ENCODE results near the gene YOD1. TPM values are rescaled to one million over a fixed set of nuclear protein-coding genes. Genes with fewer than 3 reads are reported as not detected.

YOD1 gene
- total RNA-seq, 4 donors from 2014 or later = 11.6 to 17.7 (median 13.5) TPM

DNA sequence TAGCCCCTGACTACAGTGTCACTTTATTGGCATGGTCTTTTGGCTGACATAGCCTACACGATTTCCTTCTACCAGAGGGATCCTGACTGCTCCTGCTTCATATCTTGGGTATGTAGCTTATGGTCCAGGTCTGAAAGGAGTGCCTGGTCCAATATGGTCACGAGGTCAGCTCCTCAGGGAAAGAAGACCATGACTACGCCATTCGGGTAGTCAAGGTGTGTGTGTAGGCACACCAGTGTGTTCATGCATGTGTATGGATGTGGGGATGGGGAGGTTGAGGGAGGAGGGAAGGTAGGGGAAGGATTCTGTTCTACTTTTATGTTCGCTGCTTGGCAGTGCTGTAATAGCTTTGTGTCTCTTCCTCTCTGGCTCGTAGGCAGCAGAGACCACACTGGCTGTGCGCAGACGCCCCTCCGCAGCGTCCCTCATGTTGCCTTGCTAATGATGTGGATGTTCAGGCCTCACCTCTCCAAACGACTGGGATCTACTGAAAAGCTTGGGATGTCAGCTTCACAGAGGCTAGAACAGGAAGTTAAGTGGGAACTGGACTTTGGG is 27.6 kb upstream of the YOD1 start:
- DNase-seq = no peak
- no peak overlapping the region for H3K27ac ChIP-seq
- H3K36me3 ChIP-seq = peaks cover 0 to 15% of the 10 kb centered on the region in 2 donors
- peaks cover 7 to 11% of the 10 kb centered on the region in 2 donors for H3K4me1 ChIP-seq
- no peak overlapping the region for H3K4me3 ChIP-seq (replicated peaks in 1 of 3)
- H3K9me3 ChIP-seq = no peaks in the 10 kb centered on the region
- TF ChIP-seq, protein P1, sequence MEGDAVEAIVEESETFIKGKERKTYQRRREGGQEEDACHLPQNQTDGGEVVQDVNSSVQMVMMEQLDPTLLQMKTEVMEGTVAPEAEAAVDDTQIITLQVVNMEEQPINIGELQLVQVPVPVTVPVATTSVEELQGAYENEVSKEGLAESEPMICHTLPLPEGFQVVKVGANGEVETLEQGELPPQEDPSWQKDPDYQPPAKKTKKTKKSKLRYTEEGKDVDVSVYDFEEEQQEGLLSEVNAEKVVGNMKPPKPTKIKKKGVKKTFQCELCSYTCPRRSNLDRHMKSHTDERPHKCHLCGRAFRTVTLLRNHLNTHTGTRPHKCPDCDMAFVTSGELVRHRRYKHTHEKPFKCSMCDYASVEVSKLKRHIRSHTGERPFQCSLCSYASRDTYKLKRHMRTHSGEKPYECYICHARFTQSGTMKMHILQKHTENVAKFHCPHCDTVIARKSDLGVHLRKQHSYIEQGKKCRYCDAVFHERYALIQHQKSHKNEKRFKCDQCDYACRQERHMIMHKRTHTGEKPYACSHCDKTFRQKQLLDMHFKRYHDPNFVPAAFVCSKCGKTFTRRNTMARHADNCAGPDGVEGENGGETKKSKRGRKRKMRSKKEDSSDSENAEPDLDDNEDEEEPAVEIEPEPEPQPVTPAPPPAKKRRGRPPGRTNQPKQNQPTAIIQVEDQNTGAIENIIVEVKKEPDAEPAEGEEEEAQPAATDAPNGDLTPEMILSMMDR (IDR thresholded peaks at IDR 0.05) = no peak
- no peak for TF ChIP-seq POLR2A (IDR thresholded peaks at IDR 0.05)
- no peaks in the 10 kb centered on the region for H3K27me3 ChIP-seq
- intact Hi-C loops (cut with DNase I) = loop anchor here (10.0 kb wide), 1 partner anchor 74 kb away; no protein-coding TSS in a partner anchor
- 86 to 89% methylated on average over 9 to 11 of the region's 11 CpGs for WGBS, 2 donors

DNA sequence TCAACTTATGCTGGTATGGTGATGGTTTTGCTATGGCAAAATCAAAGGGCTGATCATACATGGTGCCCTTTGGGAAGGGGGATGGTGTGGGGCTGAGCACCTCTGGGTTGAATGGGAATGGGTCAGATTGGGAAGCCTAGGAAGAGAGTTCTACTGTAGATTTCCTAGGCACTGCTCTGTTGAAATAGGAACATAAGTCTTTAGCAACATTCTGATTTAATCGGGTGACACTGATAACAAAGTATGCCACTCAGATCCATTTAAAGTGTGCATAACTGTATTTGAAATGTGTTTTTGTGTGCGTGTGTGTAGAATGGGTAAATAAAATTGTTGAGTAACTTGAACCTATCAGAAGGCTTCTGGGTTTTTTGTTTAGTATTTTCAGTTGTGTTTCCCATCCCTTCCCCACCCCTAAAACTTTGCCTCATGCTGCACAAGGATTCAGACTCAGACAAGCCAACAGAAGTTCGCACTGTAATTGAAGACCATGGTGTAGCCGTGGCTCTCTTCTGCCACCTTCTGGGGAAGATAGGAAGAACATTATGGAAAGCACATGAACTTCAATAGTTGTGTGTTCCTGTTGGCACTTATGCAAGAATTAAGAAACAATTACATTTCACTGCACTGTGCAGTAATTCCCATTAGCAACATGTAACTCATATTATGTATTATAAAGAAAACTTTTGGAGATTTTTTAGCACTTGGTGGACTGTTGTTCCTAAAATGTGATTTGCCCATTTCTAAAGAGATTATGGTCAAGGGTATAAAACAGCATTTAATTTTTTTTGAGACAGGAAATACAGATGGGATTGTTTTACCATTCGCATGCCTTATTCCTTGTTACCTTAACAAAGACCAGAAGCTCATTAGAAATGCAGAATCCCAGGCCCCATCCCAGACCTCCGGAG is 26.7 kb upstream of the YOD1 start:
- 45 to 47% methylated on average over 6 of the region's 6 CpGs for WGBS, 2 donors
- Histone ChIP-seq H3K4me1 (peaks cover 7 to 11% of the 10 kb centered on the region in 2 donors), H3K4me3 (replicated peaks in 1 of 3) (no peak overlapping the region), H3K36me3 (peaks cover 0 to 16% of the 10 kb centered on the region in 2 donors), H3K9me3 (no peaks in the 10 kb centered on the region), H3K27ac (peak overlapping the region in 2 of 3 donors; percentile 18 to 26), H3K27me3 (no peaks in the 10 kb centered on the region)
- peak; percentile 62 to 67 for DNase-seq
- intact Hi-C loops (cut with DNase I) = loop anchor here (10.0 kb wide), 1 partner anchor 73 kb away; no protein-coding TSS in a partner anchor
- TF ChIP-seq, protein P1 (IDR thresholded peaks at IDR 0.05) = peak; percentile 57 to 95 (median 90)
- TF ChIP-seq POLR2A (IDR thresholded peaks at IDR 0.05) = no peak

DNA sequence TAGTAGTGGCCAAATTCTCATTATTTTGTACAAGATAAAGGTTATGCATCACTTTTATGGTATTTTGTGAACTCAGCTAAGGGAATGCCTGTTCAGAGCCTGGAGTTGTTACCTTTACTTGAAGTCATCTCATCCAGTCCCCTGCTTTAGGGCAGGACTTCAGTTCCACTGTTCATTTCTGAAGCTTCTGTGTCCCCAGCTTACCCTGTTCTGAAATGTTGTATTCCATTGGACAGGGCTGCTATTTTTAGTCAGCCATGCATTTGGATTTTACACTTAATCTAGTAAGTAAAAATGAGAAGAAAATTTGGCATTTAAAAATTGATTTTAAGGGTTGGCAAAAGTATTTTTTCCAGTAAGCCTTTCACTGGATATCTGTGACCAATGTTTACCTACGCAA is 26.0 kb upstream of the YOD1 start:
- Histone ChIP-seq H3K27me3 (no peaks in the 10 kb centered on the region), H3K36me3 (peaks cover 7 to 23% of the 10 kb centered on the region in 2 donors), H3K4me1 (peaks cover 7 to 11% of the 10 kb centered on the region in 2 donors), H3K9me3 (no peaks in the 10 kb centered on the region), H3K27ac (peak overlapping the region in 2 of 3 donors; percentile 18 to 26), H3K4me3 (replicated peaks in 1 of 3) (no peak overlapping the region)
- intact Hi-C loops (cut with DNase I) = loop anchor here (10.0 kb wide), 1 partner anchor 72 kb away; no protein-coding TSS in a partner anchor
- 98% methylated on average over 1 of the region's 1 CpG for WGBS, 2 donors
- TF ChIP-seq POLR2A (IDR thresholded peaks at IDR 0.05) = no peak
- TF ChIP-seq, protein P1 (IDR thresholded peaks at IDR 0.05) = no peak
- DNase-seq = no peak

DNA sequence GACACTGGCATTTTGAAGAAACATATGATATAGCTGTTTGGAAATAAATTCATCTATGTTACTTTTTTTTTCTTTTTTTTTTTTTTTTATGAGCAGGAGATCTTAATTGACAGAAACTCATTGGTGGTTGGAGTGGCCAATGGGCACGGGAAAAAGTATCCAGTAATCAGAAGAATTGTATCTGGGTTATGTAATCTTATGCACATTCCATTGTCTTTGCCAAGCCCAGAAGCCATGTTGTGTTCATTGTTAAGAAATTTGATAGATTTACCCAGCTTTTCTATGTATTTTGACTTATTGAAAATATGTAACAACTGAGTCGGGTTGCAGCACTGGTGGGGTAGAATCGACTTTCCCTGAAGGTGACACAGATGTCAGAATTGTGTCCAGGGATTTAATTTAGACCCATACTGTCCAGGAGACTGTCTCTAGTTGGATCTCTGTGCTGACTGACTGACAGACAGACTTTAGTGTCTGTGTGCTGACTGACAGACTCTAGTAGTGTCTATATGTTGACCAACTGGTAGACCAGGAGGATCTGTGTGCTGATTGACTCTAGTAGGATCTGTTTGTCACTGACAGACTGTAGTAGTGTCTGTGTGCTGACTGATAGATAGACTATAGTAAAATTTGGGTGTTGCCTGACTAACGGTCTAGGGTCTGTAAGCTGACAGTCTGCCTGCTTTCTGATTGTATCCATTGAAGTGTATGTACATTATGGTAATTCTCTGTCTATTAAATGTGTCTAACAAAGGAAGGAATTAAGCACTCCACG is 25.4 kb upstream of the YOD1 start:
- Histone ChIP-seq H3K27ac (peak overlapping the region in 2 of 3 donors; percentile 18 to 26), H3K27me3 (no peaks in the 10 kb centered on the region), H3K9me3 (no peaks in the 10 kb centered on the region), H3K36me3 (peaks cover 14 to 29% of the 10 kb centered on the region in 2 donors), H3K4me3 (replicated peaks in 1 of 3) (no peak overlapping the region), H3K4me1 (peaks cover 7 to 11% of the 10 kb centered on the region in 2 donors)
- TF ChIP-seq, protein P1 (IDR thresholded peaks at IDR 0.05) = no peak
- no peak for TF ChIP-seq POLR2A (IDR thresholded peaks at IDR 0.05)
- no peak for DNase-seq
- WGBS, 2 donors = 82 to 85% methylated on average over 5 of the region's 5 CpGs
- intact Hi-C loops (cut with DNase I) = loop anchor here (10.0 kb wide), 1 partner anchor 72 kb away; no protein-coding TSS in a partner anchor

Data from thyroid gland (tissue), 4 donors.